Iris pigment epithelial cell (primary cell): ENCODE results near the gene KLHL41.
A peak's percentile ranks its signal among the peaks of the same experiment; 100 is the strongest.
"Not testable (repeated sequence)": the region's sequence is repeated elsewhere in the genome, so short reads cannot be mapped to it uniquely, and the experiment has no call there.

ENCODE experiments used
- DNase-seq: peaks from one replicate; pipeline ENCODE4 v3.0.0-alpha.2; 2011; ENCODE audit warnings: low read depth

KLHL41 gene

GRCh38 chr2:169509955-169510354 lies 453 bp downstream of the KLHL41 start:
- DNase-seq, result no peak

GRCh38 chr2:169510496-169510895 lies 994 bp downstream of the KLHL41 start:
- DNase-seq, result no peak

GRCh38 chr2:169511818-169512217 lies 2.3 kb downstream of the KLHL41 start:
- DNase-seq, result no peak

GRCh38 chr2:169512525-169512924 lies 3.0 kb downstream of the KLHL41 start:
- DNase-seq, result peak; percentile 50

DNA sequence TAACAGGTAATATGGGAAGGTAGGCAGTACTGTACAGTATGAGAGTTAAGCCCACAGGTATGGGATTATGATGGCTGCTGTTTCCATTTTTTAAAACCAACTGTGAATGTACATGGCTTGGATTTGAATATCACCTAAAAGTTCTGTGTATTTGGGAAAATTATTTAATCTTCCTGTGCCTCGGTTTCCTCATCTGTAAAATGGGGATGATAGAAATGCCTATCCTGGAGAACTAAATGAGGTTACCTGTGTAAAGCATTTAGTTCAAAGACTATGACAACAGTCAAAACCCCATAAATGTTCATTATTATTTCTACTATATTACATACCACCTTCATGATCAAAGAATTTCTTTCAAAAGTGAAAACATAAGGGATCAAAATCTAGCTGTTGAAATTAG lies 3.6 kb downstream of the KLHL41 start:
- no peak for DNase-seq

DNA sequence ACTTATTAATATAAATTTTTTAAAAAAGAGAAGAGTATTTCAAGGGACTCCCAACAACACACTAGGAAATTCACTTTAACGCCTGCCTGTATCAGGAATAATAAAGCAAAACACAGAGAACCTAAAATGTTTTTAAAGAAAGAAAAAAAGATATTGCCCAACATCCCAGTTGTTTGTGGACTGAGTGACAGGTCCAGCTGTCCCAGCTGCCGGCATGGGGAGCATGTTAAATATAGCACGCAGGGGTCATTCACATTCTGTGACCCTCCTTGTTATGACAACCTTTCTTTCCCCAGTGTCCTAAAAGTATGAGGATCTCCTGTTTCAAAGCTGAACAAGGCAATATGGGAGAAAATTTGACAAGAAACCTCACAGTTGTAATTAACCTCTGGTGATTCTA lies 4.4 kb downstream of the KLHL41 start:
- DNase-seq, result no peak

DNA sequence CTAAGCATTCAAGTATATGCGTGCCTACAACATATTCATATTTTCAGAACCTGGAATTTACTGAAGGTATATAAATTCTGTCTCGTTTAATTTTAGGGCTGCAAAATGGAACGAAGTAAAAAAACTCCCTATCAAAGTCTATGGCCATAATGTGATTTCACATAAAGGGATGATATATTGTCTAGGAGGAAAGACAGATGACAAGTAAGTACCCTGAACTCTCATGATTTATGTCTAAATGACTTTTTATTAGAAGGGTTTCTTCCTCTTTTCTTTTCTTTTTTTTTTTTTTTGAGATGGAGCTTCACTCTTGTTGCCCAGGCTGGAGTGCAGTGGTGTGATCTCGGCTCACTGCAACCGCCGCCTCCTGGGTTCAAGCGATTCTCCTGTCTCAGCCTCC lies 5.3 kb downstream of the KLHL41 start:
- not testable (repeated sequence) for DNase-seq

DNA sequence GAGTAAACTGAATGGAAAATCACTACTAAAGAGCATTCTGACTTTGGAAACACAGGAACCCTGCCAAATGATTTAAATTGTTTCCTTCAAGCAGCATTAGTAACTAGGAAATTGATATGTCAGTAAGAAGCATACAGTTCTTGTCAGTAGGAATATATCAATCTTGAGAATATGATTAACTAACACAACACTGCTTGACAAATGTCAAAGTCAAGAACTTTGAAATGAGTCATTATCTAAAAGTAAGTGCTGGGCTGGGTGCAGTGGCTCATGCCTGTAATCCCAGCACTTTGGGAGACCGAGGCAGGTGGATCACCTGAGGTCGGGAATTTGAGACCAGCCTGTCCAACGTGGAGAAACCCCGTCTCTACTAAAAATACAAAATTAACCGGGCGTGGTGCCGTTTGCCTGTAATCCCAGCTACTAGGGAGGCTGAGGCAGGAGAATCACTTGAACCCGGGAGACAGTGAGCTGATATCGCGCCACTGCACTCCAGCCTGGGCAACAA lies 7.0 kb downstream of the KLHL41 start:
- DNase-seq, result not testable (repeated sequence)

GRCh38 chr2:169520896-169521295 lies 11.4 kb downstream of the KLHL41 start:
- no peak for DNase-seq

DNA sequence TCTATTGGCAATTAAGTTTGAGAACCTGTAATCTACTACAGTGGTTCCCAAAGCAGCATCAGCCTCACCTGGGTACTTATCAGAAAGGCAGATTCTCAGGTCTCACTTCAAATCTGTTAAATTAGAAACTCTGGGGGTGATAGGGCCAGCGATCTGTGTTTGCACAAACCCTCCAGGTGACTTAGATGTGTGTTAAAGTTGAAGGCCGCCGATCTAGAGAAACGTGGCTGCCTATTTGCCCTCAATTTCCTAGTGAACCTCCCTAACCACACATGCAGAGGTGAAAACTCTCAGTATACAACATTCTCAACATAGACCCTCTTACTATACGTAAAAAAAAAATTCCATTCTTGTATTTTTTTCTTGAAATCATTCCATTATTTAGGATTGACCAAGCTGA lies 14.2 kb downstream of the KLHL41 start:
- no peak for DNase-seq

DNA sequence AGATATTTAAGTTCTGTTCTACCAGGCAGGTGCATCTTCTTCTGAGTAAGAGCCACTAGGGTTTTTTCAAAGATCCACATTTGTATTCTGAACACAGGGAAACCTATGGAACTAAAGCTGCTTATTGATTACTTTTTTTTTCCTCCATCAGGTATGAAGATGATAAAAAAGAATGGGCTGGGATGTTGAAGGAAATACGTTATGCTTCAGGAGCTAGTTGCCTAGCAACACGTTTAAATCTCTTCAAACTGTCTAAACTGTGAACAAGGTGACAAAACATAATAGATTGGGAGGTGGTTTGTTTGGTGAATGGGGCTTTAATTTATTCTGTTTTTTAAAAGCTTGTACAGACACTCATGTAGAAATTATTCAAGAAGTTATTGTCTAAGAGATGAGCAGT lies 15.9 kb downstream of the KLHL41 start:
- DNase-seq, result no peak

DNA sequence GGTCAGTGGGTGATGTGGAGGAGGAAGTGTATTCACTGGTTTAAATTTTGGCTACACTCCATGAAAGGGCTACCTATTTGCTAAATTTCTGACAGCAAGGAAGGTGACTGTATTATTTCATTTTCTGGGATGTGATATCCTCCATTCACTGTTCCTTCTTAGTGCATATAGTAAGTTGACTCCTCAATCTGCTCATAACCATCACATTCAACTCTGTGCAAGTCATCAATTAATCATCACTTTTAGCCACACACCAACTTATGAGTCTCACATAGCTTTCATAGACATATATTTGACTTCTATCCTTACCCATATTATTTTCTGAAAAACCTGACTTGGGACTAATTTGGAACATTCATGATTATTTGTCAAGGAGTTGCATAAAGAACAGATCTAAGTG lies 16.9 kb downstream of the KLHL41 start:
- DNase-seq, result peak; percentile 24

- peak; percentile 46 for DNase-seq
These were observed 18.8 kb downstream of the KLHL41 start for GRCh38 chr2:169528271-169528701.

GRCh38 chr2:169539460-169539859 lies 30.0 kb downstream of the KLHL41 start:
- DNase-seq, result not testable (repeated sequence)

DNA sequence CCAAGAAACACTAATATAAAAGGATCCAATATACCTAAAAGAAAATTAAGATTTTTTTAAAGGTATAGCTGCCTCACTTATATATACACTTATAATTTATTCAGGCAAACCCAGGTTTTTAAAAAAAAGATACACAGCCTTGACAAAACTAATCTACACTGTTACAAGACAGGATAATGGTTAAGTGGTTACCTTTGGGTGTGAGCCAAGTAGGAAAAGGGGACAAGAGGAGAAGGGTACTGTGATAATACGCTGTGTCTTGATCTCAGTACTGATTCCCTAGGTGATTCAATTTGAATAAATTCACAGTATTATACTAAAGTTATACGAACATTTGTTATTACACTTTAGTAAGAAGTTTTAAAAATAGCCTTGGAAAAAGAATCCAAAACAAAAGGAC lies 30.6 kb downstream of the KLHL41 start:
- no peak for DNase-seq

GRCh38 chr2:169542433-169542832 lies 32.9 kb downstream of the KLHL41 start:
- DNase-seq, result no peak

- DNase-seq, result no peak
These were observed 37.3 kb downstream of the KLHL41 start for GRCh38 chr2:169546756-169547155.

- no peak for DNase-seq
These were observed 51.9 kb downstream of the KLHL41 start for GRCh38 chr2:169561364-169561763.

DNA sequence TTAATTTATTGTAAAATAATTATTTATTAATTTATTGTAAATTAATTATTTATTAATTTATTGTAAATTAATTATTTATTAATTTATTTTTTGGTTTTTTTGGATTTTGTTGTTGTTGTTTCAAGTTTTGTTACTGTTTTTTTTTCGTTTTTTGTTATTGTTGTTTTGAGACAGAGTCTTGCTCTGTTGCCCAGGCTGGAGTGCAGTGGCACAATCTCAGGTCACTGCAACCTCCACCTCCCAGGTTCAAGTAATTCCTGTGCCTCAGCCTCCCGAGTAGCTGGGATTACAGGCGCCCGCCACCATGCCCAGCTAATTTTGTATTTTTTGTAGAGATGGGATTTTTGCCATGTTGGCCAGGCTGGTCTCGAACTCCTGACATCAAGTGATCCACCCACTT lies 52.6 kb downstream of the KLHL41 start:
- not testable (repeated sequence) for DNase-seq

DNA sequence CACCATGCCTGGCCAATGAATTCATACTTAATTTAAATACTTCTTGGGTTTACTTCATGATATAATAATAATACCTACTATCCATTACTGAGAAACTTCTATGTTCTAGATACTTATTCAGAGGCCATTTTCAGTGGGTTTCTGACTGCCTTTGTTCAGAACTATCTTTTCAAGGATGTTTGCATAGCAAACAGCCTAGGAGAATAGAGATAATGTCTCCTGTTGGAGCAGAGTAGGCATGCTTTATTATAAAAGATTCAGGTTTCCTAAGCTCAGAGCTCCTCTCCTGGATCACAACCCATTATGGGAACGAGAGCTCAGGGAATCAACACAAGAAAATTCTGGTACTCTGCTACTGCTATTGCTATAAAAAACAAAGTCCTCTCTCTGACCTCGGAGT lies 53.0 kb downstream of the KLHL41 start:
- no peak for DNase-seq

GRCh38 chr2:169565686-169566085 lies 56.2 kb downstream of the KLHL41 start:
- DNase-seq, result no peak

DNA sequence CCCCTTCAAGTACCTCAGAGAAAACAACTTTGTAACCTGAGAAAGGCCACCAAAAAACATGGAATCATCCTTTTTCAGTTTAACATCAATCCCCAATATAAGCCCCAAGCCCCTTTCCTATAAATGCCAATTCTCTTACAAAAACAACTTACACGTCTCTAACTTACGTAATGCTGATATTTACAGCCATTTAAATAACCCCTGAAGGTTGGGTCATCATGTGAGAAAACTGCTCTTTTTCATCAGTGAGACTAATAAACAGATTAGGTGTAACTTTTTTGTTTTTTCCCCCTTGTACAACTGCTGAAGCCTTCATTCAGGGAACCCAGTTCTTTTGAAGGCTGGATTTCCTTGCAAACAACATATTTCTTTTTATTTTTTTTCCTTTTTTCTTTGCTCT lies 60.4 kb downstream of the KLHL41 start:
- DNase-seq, result no peak

- DNase-seq, result not testable (repeated sequence)
These were observed 61.2 kb downstream of the KLHL41 start for GRCh38 chr2:169570752-169571151.

- no peak for DNase-seq
These were observed 62.1 kb downstream of the KLHL41 start for GRCh38 chr2:169571571-169571970.

- no peak for DNase-seq
These were observed 62.7 kb downstream of the KLHL41 start for GRCh38 chr2:169572189-169572588.
